Keratinocyte (primary cell): ENCODE results near the gene S100P. TPM values are rescaled to one million over a fixed set of nuclear protein-coding genes. Genes with fewer than 3 reads are reported as not detected.

Source experiments
- DNase-seq: peaks from one replicate; pipeline ENCODE4 v3.0.0-alpha.2; 2011; ENCODE audit warnings: low read depth, missing footprints, low spot score
- FAIRE-seq: peaks from 2 replicates; lab custom pipeline; 2011; peaks lifted over from hg19 to GRCh38; lab: Jason Lieb, UNC
- H2AFZ ChIP-seq: 2 replicates; pipeline ENCODE4 v1.6.0; 2012; ENCODE audit warnings: low read length, control low read depth, inconsistent platforms; ENCODE audit not compliant: control insufficient read depth
- H3K27ac ChIP-seq: 2 replicates; pipeline ENCODE4 v1.5.1; 2011; ENCODE audit warnings: low read length; ENCODE audit not compliant: control insufficient read depth, insufficient read depth
- H3K27me3 ChIP-seq: 3 replicates; pipeline ENCODE4 v1.6.0; 2011; ENCODE audit warnings: low read length; ENCODE audit not compliant: control insufficient read depth, insufficient read depth; ENCODE audit errors: extremely low read depth
- H3K36me3 ChIP-seq, 2 experiments: 2 replicates in 1 of 2; 3 replicates in 1 of 2; pipeline ENCODE4 v1.5.1; 2011; ENCODE audit warnings: low read length in 2 of 2, mild to moderate bottlenecking in 1 of 2; ENCODE audit not compliant: control insufficient read depth in 2 of 2, insufficient read depth in 2 of 2; ENCODE audit errors: extremely low read depth in 1 of 2
- H3K4me1 ChIP-seq: 3 replicates; pipeline ENCODE4 v1.5.1; 2011; ENCODE audit warnings: low read length; ENCODE audit not compliant: control insufficient read depth, insufficient read depth; ENCODE audit errors: extremely low read depth
- H3K4me2 ChIP-seq: 3 replicates; pipeline ENCODE4 v1.6.0; 2011; ENCODE audit warnings: low read depth, low read length; ENCODE audit not compliant: control insufficient read depth, insufficient read depth; ENCODE audit errors: extremely low read depth
- H3K4me3 ChIP-seq, 3 experiments: fragments of 200-600 bp in 1 of 3; sonication (generic) in 1 of 3; 2 replicates in 2 of 3; 3 replicates in 1 of 3; pipeline ENCODE4 v1.5.1; 2011 to 2016; ENCODE audit warnings: low read length in 3 of 3, mild to moderate bottlenecking in 3 of 3, control low read depth in 2 of 3, inconsistent platforms in 1 of 3, low read depth in 1 of 3, mixed read lengths in 1 of 3, mixed run types in 1 of 3, moderate library complexity in 1 of 3; ENCODE audit not compliant: control insufficient read depth in 2 of 3, insufficient read depth in 2 of 3; ENCODE audit errors: extremely low read depth in 1 of 3
- H3K79me2 ChIP-seq: 2 replicates; pipeline ENCODE4 v1.6.0; 2012; ENCODE audit warnings: low read length; ENCODE audit not compliant: control insufficient read depth, insufficient read depth
- H3K9ac ChIP-seq: 3 replicates; pipeline ENCODE4 v1.6.0; 2011; ENCODE audit warnings: low read length; ENCODE audit not compliant: control insufficient read depth, insufficient read depth; ENCODE audit errors: extremely low read depth
- H3K9me1 ChIP-seq: 3 replicates; pipeline ENCODE4 v1.6.0; 2011; ENCODE audit warnings: low read length; ENCODE audit not compliant: control insufficient read depth, insufficient read depth; ENCODE audit errors: extremely low read depth
- H3K9me3 ChIP-seq: 2 replicates; pipeline ENCODE4 v1.5.1; 2012; ENCODE audit warnings: low read depth, low read length; ENCODE audit not compliant: control insufficient read depth
- H4K20me1 ChIP-seq: 3 replicates; pipeline ENCODE4 v1.6.0; 2011; ENCODE audit warnings: low read length; ENCODE audit not compliant: control insufficient read depth, insufficient read depth; ENCODE audit errors: extremely low read depth
- CTCF ChIP-seq, 3 experiments: IDR thresholded peaks in 1 of 3; conservative IDR thresholded peaks in 1 of 3; optimal IDR thresholded peaks in 1 of 3; 2 replicates in 2 of 3; 3 replicates in 1 of 3; pipeline versions ENCODE3 to v1.5.1; 2011; ENCODE audit warnings: low read length in 3 of 3, mild to moderate bottlenecking in 3 of 3, moderate library complexity in 2 of 3, control low read depth in 1 of 3, inconsistent platforms in 1 of 3; ENCODE audit not compliant: insufficient read depth in 2 of 3; ENCODE audit errors: extremely low read depth in 1 of 3
- EZH2 ChIP-seq: IDR thresholded peaks from one replicate; pipeline ENCODE4 v1.6.1; 2012; ENCODE audit warnings: inconsistent platforms, mild to moderate bottlenecking, low read length, moderate library complexity
- dilution Hi-C: fragments of 300-500 bp; cut with MboI; formaldehyde crosslinking; loops from one replicate; pipeline ENCODE4 v1.7.0; 2020; ENCODE audit warnings: low sequenced_read_pairs; ENCODE audit not compliant: extremely low pct_ligation_motif_present
- polyA plus RNA-seq, 5 experiments: library from polyadenylated mRNA; depleted of rRNA in 3 of 5; stranded (reverse) in 3 of 5; stranded (forward) in 1 of 5; unstranded in 1 of 5; fragments of >200 nt; gene quantifications; 1 replicate in 1 of 5; 2 replicates in 3 of 5; 3 replicates in 1 of 5; pipeline versions ENCODE4 v1.2.1 to v1.2.3, GENCODE V29; 2011 to 2012; ENCODE audit warnings: missing spikeins in 2 of 5, low read depth in 1 of 5, low replicate concordance in 1 of 5

S100P gene
- polyA plus RNA-seq, 1 donor (not counting 4 experiments of a cell fraction or from before 2014, with no cell fraction given) = 1.7 TPM

- Histone ChIP-seq H3K4me3 (no peak overlapping the region), H3K27ac (no peak overlapping the region), H3K9ac (no peak overlapping the region), H3K4me1 (peaks cover 14% of the 10 kb centered on the region), H3K9me1 (no peaks in the 10 kb centered on the region), H3K9me3 (no peaks in the 10 kb centered on the region), H3K4me2 (no peak overlapping the region), H3K36me3 (no peaks in the 10 kb centered on the region), H4K20me1 (no peaks in the 10 kb centered on the region), H2AFZ (no peak overlapping the region), H3K27me3 (no peaks in the 10 kb centered on the region), H3K79me2 (peaks cover 5% of the 10 kb centered on the region)
- FAIRE-seq = no peak
- TF ChIP-seq EZH2 = no peak
- no peak for TF ChIP-seq CTCF (optimal IDR thresholded peaks at IDR 0.05 in 1 of 3, IDR thresholded peaks at IDR 0.05 in 1 of 3, conservative IDR thresholded peaks at IDR 0.05 in 1 of 3; ENCODE audit: extremely low read depth in 1 of 3, insufficient read depth in 2 of 3, low read length in 3 of 3)
- no peak for DNase-seq
- dilution Hi-C loops = no loop called here
These were observed 29.2 kb downstream of the S100P start for GRCh38 chr4:6722891-6723290.

GRCh38 chr4:6723851-6724250 lies 30.2 kb downstream of the S100P start:
- H4K20me1 ChIP-seq = no peaks in the 10 kb centered on the region
- FAIRE-seq = no peak
- peaks cover 12% of the 10 kb centered on the region for H3K4me1 ChIP-seq
- H3K27me3 ChIP-seq = no peaks in the 10 kb centered on the region
- no peak overlapping the region for H3K4me3 ChIP-seq
- H3K79me2 ChIP-seq = no peaks in the 10 kb centered on the region
- H3K9ac ChIP-seq = no peak overlapping the region
- no peak overlapping the region for H3K27ac ChIP-seq
- no peak overlapping the region for H3K4me2 ChIP-seq
- no peaks in the 10 kb centered on the region for H3K9me3 ChIP-seq
- H3K36me3 ChIP-seq = no peaks in the 10 kb centered on the region
- H3K9me1 ChIP-seq = no peaks in the 10 kb centered on the region
- H2AFZ ChIP-seq = no peak overlapping the region
- TF ChIP-seq CTCF (optimal IDR thresholded peaks at IDR 0.05 in 1 of 3, IDR thresholded peaks at IDR 0.05 in 1 of 3, conservative IDR thresholded peaks at IDR 0.05 in 1 of 3; ENCODE audit: extremely low read depth in 1 of 3, insufficient read depth in 2 of 3, low read length in 3 of 3) = no peak
- no peak for TF ChIP-seq EZH2
- dilution Hi-C loops = no loop called here
- no peak for DNase-seq
